ENCODE measurements around the gene PGK1.
"Not testable (repeated sequence)": the region's sequence is repeated elsewhere in the genome, so short reads cannot be mapped to it uniquely, and the experiment has no call there.

The PGK1 gene

DNA sequence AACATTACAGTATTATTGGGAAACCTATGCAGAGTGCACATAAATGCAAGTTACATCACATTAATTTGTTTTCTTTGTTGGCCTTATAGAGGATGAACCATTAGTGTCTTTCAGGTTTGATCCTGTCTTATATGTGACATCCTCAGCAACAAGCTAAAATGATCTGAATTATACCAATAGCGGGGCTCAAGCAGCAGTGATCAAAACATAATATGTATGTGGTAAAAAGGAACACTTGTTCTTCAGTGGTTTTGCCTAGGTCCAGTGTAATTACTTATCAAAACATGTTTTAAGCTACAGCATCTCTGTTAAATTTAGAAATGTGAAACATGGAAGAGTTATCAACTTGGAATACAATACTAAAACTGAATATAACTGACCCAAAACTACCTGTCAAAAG lies 26.3 kb downstream of the PGK1 start:
- no peaks in the 10 kb centered on the region for H3K4me1 ChIP-seq (ENCODE audit: control insufficient read depth in 5 of 5, insufficient read depth in 5 of 5, low read length in 5 of 5)
- H3K36me3 ChIP-seq (ENCODE audit: control insufficient read depth in 5 of 5, insufficient read depth in 5 of 5, low read length in 5 of 5), result peaks cover 9 to 46% (median 27%) of the 10 kb centered on the region in 5 donors

DNA sequence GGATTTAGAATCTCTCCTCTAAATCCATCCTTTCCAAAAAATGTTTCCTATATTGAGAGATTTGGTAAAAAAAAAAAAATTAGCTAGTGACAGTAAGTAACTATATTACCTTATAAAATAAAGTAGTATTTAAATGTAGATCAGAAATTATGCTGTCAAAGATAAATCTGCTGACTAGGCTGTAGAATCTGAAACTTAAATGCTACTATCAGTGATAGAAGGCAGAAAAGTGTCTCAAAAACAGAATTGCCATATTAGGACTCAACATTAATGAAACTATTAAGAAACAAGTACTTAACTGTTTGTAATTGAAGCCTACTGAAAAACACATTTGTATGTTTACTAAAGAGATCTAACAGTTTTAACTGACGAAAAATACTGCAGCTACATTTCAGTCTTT lies 27.1 kb downstream of the PGK1 start:
- H3K4me3 ChIP-seq (ENCODE audit: low read depth in 1 of 5, low read length in 5 of 5), result no peak overlapping the region
- H3K9me3 ChIP-seq (ENCODE audit: control insufficient read depth in 5 of 5, low read length in 5 of 5), result no peaks in the 10 kb centered on the region
- H3K4me1 ChIP-seq (ENCODE audit: control insufficient read depth in 5 of 5, insufficient read depth in 5 of 5, low read length in 5 of 5), result no peaks in the 10 kb centered on the region
- peaks cover 0 to 3% (median 0%) of the 10 kb centered on the region in 5 donors for H3K27me3 ChIP-seq (ENCODE audit: control insufficient read depth in 5 of 5, insufficient read depth in 4 of 5, low read length in 5 of 5)
- no peak overlapping the region for H3K9ac ChIP-seq (ENCODE audit: low read length in 5 of 5)
- H3K36me3 ChIP-seq (ENCODE audit: control insufficient read depth in 5 of 5, insufficient read depth in 5 of 5, low read length in 5 of 5), result peaks cover 4 to 39% (median 27%) of the 10 kb centered on the region in 5 donors
- H3K27ac ChIP-seq (ENCODE audit: low read depth, low read length), result no peak overlapping the region

More for the DNA sequence above, 26.3 kb downstream of the PGK1 start:
- H3K27me3 ChIP-seq (ENCODE audit: control insufficient read depth in 5 of 5, insufficient read depth in 4 of 5, low read length in 5 of 5), result peaks cover 0 to 3% (median 0%) of the 10 kb centered on the region in 5 donors
- no peak overlapping the region for H3K4me3 ChIP-seq (ENCODE audit: low read depth in 1 of 5, low read length in 5 of 5)
- H3K9ac ChIP-seq (ENCODE audit: low read length in 5 of 5), result no peak overlapping the region
- no peaks in the 10 kb centered on the region for H3K9me3 ChIP-seq (ENCODE audit: control insufficient read depth in 5 of 5, low read length in 5 of 5)
- no peak overlapping the region for H3K27ac ChIP-seq (ENCODE audit: low read depth, low read length)

DNA sequence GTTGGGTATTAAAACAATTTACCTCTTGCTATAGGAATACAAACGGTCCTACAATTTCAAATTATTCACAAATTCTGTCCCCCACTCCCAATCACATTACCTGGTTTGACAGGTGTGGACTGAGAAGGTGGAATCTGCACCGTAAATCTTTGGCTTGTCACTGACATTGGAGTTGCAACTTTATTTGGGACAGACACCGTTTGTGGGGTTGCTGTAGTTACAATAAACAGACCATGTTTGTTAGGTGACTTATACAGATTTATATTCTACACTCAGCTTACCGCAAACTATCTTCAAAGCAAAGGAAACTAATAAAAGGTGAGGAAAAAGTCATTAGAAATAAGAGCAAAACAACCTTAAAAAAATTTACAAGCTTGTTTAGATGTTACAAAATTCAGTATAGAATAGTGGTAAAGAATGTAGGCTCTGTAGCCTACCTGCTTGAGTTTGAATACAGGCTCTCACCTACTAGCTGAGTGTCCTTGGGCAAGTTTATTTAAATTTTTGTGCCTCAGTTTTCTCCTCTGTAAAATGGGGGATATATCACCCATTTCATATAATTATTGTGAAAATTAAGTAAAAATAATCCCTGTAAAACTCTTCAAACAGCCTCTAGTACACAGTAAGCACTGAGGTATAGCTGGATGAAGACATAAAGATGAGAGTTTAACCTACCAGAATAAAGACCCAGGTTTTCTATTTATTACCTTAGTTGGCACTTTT lies 29.4 kb downstream of the PGK1 start:
- H3K27ac ChIP-seq (ENCODE audit: low read depth, low read length), result no peak overlapping the region
- no peaks in the 10 kb centered on the region for H3K4me1 ChIP-seq (ENCODE audit: control insufficient read depth in 5 of 5, insufficient read depth in 5 of 5, low read length in 5 of 5)
- H3K9ac ChIP-seq (ENCODE audit: low read length in 5 of 5), result no peak overlapping the region
- no peaks in the 10 kb centered on the region for H3K27me3 ChIP-seq (ENCODE audit: control insufficient read depth in 5 of 5, insufficient read depth in 4 of 5, low read length in 5 of 5)
- H3K4me3 ChIP-seq (ENCODE audit: low read depth in 1 of 5, low read length in 5 of 5), result no peak overlapping the region
- H3K36me3 ChIP-seq (ENCODE audit: control insufficient read depth in 5 of 5, insufficient read depth in 5 of 5, low read length in 5 of 5), result peaks cover 4 to 25% (median 9%) of the 10 kb centered on the region in 5 donors
- H3K9me3 ChIP-seq (ENCODE audit: control insufficient read depth in 5 of 5, low read length in 5 of 5), result no peaks in the 10 kb centered on the region

DNA sequence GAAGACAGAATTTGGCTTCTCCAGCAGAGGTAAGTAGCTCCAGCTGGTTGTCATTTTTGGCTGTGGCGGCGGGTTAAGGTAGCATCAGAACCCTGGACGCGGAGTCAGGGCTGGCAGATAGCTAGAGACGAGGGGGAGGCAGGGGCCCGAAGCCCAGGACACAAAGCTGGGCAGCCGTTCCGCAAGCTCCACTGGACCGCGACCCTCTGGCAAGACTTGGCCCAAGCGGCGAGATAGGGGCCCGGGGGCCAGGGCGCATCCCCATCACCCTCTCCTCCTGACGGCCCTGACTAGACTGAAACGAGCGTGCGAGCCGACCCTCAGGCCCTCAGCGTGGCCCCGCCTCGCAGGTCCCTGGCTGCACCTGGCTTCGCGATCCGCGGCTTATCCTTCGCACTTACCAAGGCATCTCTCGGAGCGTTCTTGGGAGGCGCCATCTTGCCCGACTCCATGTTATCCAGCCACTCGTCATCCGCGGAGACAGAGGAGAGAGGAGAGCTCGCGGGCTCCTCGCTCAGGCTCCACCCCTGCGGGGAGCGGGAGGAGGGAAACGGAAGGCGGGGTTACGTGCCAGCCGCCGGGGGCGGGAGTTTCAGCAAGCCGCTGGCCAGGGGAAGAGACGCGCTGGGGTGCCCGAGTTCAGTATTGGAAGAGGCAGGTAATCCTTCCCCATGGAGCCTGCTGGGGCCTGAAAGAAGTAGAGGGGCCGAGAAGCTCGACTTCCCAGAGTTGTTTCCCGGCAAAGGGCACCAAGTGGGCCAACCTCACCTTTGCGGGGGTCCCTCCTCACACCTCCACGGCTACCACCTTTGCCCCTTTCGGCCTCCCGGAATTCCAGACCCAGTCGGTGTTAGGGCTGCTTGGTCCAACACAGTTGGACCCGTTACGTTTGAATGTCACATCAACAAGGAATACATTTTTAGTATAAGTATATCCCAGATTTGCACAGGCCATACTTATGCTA lies 35.4 kb downstream of the PGK1 start, which contains the start of gene TAF9B:
Gene TAF9B (minus strand): TSS at position 491 of the 964 bp plus-strand sequence. CDS start 39 bp downstream, at position 452.
- Histone ChIP-seq H3K4me1 (ENCODE audit: control insufficient read depth in 5 of 5, insufficient read depth in 5 of 5, low read length in 5 of 5) (peaks cover 0 to 3% (median 3%) of the 10 kb centered on the region in 5 donors), H3K9ac (ENCODE audit: low read length in 5 of 5) (peak within 1 kb of the TSS in 4 of 5 donors; percentile 56 to 74 (median 66)), H3K4me3 (ENCODE audit: low read depth in 1 of 5, low read length in 5 of 5) (peak within 1 kb of the TSS; percentile 74 to 86 (median 76)), H3K27ac (ENCODE audit: low read depth, low read length) (peak within 1 kb of the TSS; percentile 65), H3K36me3 (ENCODE audit: control insufficient read depth in 5 of 5, insufficient read depth in 5 of 5, low read length in 5 of 5) (peaks cover 0 to 1% (median 0%) of the 10 kb centered on the region in 5 donors), H3K9me3 (ENCODE audit: control insufficient read depth in 5 of 5, low read length in 5 of 5) (peaks cover 0 to 3% (median 0%) of the 10 kb centered on the region in 5 donors), H3K27me3 (ENCODE audit: control insufficient read depth in 5 of 5, insufficient read depth in 4 of 5, low read length in 5 of 5) (no peaks in the 10 kb centered on the region)

DNA sequence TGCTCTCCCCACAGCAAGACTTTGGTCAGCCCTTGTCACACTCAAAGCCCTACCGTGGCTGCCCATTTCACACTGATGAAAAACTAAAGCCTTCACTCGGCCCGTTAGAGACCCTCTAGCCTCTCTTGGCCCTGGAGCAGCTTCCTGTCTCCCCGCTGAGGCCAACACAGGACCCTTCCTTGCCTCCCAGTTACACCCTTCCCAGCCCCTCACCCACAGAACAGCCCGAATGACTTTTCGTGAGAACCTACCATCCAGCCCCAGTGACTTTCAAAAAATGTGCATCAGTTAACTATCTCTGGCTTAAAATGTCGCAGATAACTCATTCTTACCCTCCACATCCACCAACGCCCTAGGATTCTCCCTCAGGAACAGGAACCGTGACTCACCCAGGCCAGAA lies 36.2 kb downstream of the PGK1 start:
- Histone ChIP-seq H3K4me1 (ENCODE audit: control insufficient read depth in 5 of 5, insufficient read depth in 5 of 5, low read length in 5 of 5) (peaks cover 0 to 3% (median 3%) of the 10 kb centered on the region in 5 donors), H3K27ac (ENCODE audit: low read depth, low read length) (no peak overlapping the region), H3K9me3 (ENCODE audit: control insufficient read depth in 5 of 5, low read length in 5 of 5) (peaks cover 0 to 3% (median 0%) of the 10 kb centered on the region in 5 donors), H3K9ac (ENCODE audit: low read length in 5 of 5) (no peak overlapping the region), H3K27me3 (ENCODE audit: control insufficient read depth in 5 of 5, insufficient read depth in 4 of 5, low read length in 5 of 5) (no peaks in the 10 kb centered on the region), H3K4me3 (ENCODE audit: low read depth in 1 of 5, low read length in 5 of 5) (peak overlapping the region in 2 of 5 donors; percentile 74 to 76), H3K36me3 (ENCODE audit: control insufficient read depth in 5 of 5, insufficient read depth in 5 of 5, low read length in 5 of 5) (no peaks in the 10 kb centered on the region)

DNA sequence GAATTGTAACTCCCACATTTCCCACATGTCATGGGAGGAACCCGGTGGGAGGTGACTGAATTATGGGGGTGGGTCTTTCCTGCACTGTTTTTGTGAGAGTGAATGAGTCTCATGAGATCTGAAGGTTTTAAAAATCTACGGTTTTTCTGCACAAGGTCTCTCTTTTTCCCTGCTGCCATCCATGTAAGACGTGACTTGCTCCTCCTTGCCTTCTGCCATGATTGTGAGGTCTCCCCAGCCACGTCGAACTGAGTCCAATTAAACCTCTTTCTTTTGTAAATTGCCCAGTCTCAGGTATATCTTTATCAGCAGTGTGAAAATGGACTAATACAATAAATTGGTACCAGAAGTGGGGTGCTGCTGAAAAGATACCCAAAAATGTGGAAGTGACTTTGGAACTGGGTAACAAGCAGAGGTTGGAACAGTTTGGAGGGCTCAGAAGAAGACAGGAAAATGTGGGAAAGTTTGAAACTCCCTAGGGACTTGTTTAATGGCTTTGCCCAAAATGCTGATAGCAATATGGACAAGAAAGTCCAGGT lies 43.0 kb downstream of the PGK1 start:
- not testable (repeated sequence) for H3K9ac ChIP-seq (ENCODE audit: low read length in 5 of 5); H3K27ac ChIP-seq (ENCODE audit: low read depth, low read length); H3K4me3 ChIP-seq (ENCODE audit: low read depth in 1 of 5, low read length in 5 of 5); H3K36me3 ChIP-seq (ENCODE audit: control insufficient read depth in 5 of 5, insufficient read depth in 5 of 5, low read length in 5 of 5); H3K27me3 ChIP-seq (ENCODE audit: control insufficient read depth in 5 of 5, insufficient read depth in 4 of 5, low read length in 5 of 5); H3K4me1 ChIP-seq (ENCODE audit: control insufficient read depth in 5 of 5, insufficient read depth in 5 of 5, low read length in 5 of 5)
- peaks cover 2 to 25% (median 23%) of the 10 kb centered on the region in 5 donors for H3K9me3 ChIP-seq (ENCODE audit: control insufficient read depth in 5 of 5, low read length in 5 of 5)

DNA sequence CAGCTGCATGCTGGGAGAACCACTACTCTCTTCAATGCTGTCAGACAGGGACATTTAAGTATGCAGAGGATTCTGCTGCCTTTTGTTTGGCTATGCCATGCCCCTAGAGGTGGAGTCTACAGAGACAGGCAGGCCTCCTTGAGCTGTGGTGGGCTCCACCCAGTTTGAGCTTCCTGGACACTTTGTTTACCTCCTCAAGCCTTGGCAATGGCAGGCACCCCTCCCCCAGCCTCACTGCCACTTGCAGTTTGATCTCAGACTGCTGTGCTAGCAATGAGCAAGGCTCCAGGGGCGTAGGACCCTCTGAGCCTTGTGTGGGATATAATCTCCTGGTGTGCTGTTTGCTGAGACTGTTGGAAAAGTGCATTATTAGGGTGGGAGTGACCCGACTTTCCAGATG lies 53.3 kb downstream of the PGK1 start:
- H3K36me3 ChIP-seq (ENCODE audit: control insufficient read depth in 5 of 5, insufficient read depth in 5 of 5, low read length in 5 of 5); H3K4me1 ChIP-seq (ENCODE audit: control insufficient read depth in 5 of 5, insufficient read depth in 5 of 5, low read length in 5 of 5); H3K4me3 ChIP-seq (ENCODE audit: low read depth in 1 of 5, low read length in 5 of 5); H3K27ac ChIP-seq (ENCODE audit: low read depth, low read length); H3K9me3 ChIP-seq (ENCODE audit: control insufficient read depth in 5 of 5, low read length in 5 of 5); H3K9ac ChIP-seq (ENCODE audit: low read length in 5 of 5): not testable (repeated sequence)
- peaks cover 0 to 13% (median 8%) of the 10 kb centered on the region in 5 donors for H3K27me3 ChIP-seq (ENCODE audit: control insufficient read depth in 5 of 5, insufficient read depth in 4 of 5, low read length in 5 of 5)

DNA sequence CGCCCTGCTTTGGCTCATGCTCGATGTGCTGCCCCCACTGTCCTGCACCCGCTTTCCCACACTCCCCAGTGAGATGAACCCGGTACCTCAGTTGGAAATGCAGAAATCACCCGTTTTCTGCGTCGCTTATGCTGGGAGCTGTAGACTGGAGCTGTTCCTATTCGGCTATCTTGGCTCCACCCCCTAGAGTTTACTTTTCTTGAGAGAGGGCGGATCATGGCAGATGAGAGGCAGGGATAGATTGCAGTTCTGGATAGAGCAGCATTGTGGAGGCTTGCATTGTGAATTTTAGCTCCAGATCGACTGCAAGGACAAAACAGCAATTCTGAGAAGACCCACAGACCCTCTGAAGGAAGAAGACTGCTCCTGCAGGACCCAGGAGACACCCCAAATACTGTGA lies 53.8 kb downstream of the PGK1 start:
- H3K4me3 ChIP-seq (ENCODE audit: low read depth in 1 of 5, low read length in 5 of 5); H3K36me3 ChIP-seq (ENCODE audit: control insufficient read depth in 5 of 5, insufficient read depth in 5 of 5, low read length in 5 of 5); H3K9ac ChIP-seq (ENCODE audit: low read length in 5 of 5); H3K9me3 ChIP-seq (ENCODE audit: control insufficient read depth in 5 of 5, low read length in 5 of 5); H3K4me1 ChIP-seq (ENCODE audit: control insufficient read depth in 5 of 5, insufficient read depth in 5 of 5, low read length in 5 of 5); H3K27ac ChIP-seq (ENCODE audit: low read depth, low read length): not testable (repeated sequence)
- H3K27me3 ChIP-seq (ENCODE audit: control insufficient read depth in 5 of 5, insufficient read depth in 4 of 5, low read length in 5 of 5), result peaks cover 0 to 13% (median 8%) of the 10 kb centered on the region in 5 donors

DNA sequence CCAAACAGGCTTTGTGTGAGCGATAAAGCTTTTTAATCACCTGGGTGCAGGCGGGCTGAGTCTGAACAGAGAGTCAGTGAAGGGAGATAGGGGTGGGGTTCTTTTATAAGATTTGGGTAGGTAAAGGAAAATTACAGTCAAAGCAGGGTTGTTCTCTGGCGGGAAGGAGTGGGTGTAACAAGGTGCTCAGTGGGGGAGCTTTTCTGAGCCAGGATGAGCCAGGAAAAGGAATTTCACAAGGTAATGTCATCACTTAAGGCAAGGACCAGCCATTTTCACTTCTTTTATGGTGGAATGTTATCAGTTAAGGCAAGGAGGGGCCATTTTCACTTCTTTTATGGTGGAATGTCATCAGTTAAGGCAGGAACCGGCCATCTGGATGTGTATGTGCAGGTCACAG lies 56.7 kb downstream of the PGK1 start:
- H3K36me3 ChIP-seq (ENCODE audit: control insufficient read depth in 5 of 5, insufficient read depth in 5 of 5, low read length in 5 of 5); H3K9ac ChIP-seq (ENCODE audit: low read length in 5 of 5); H3K27ac ChIP-seq (ENCODE audit: low read depth, low read length); H3K4me3 ChIP-seq (ENCODE audit: low read depth in 1 of 5, low read length in 5 of 5); H3K9me3 ChIP-seq (ENCODE audit: control insufficient read depth in 5 of 5, low read length in 5 of 5); H3K4me1 ChIP-seq (ENCODE audit: control insufficient read depth in 5 of 5, insufficient read depth in 5 of 5, low read length in 5 of 5): not testable (repeated sequence)
- peaks cover 0 to 15% (median 8%) of the 10 kb centered on the region in 5 donors for H3K27me3 ChIP-seq (ENCODE audit: control insufficient read depth in 5 of 5, insufficient read depth in 4 of 5, low read length in 5 of 5)
